Measurements from ENCODE around the gene PTPN1.

PTPN1 gene

GRCh38 chr20:50510706-50511542, 741 bp downstream of the PTPN1 start:
- DNase-seq (ENCODE audit: low read depth in 4 of 4, low spot score in 1 of 4) = no peak

- DNase-seq (ENCODE audit: low read depth in 4 of 4, low spot score in 1 of 4) = no peak
Measured at GRCh38 chr20:50512323-50512722, 2.1 kb downstream of the PTPN1 start.

DNA sequence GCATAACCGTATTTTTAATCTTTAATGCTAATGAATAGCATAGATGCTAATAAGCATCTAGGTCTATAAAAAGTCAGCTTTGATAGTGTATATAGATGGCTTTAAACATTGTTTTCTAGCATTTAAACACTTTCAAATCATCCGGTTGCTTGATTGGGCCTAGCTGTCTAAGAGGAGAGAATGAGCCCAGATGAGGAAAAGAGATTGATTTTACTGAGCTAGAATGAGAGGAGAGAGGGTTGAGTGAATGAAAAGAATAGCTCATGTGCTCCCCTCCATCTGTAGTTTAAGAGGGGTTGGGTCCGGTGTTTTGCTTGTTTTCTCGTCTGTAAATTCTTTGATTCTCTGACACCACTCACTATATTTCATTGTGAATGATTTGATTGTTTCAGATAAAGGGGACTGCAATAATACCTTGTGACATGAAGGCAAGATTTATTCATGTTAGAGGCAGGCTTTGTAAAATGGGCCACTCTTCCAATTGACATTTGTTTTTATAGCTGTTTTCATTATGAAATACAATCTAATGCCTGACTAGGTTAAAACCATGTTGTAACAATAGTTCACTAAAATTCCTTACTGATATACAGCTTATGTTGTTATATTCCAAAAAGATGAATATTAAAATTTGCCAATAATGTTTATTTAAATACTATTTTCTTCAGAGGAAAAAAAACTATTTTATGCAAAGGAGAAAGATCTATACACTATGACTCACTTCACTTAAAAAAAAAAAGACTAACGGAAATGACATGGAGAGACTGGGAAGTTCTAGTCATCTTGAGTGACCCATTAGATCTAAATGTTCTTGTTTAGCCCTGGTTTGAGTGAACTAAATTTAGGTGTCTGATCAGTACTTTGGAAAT, 3.2 kb downstream of the PTPN1 start:
- DNase-seq (ENCODE audit: low read depth in 4 of 4, low spot score in 1 of 4) = no peak

GRCh38 chr20:50514035-50514337, 3.8 kb downstream of the PTPN1 start:
- no peak for DNase-seq (ENCODE audit: low read depth in 4 of 4, low spot score in 1 of 4)

DNA sequence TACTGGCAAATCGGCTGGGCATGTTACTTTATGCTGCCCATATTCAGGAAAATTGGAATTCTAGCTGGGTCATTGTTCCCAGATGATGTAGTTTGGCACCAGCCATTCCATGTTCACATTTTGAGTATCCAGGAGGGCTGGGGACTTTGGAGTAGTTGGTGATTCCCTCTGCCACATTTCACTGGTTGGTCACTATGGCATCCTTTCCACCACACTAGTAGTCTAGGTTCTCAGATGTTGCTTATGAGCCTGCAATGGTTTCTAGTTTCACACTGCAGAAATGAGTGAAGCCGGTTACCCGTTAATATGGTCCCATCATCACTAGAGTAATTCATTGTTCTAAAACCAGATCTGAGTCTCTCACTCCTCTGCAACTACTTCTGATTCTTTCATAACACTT, 4.6 kb downstream of the PTPN1 start:
- DNase-seq (ENCODE audit: low read depth in 4 of 4, low spot score in 1 of 4) = no peak

DNA sequence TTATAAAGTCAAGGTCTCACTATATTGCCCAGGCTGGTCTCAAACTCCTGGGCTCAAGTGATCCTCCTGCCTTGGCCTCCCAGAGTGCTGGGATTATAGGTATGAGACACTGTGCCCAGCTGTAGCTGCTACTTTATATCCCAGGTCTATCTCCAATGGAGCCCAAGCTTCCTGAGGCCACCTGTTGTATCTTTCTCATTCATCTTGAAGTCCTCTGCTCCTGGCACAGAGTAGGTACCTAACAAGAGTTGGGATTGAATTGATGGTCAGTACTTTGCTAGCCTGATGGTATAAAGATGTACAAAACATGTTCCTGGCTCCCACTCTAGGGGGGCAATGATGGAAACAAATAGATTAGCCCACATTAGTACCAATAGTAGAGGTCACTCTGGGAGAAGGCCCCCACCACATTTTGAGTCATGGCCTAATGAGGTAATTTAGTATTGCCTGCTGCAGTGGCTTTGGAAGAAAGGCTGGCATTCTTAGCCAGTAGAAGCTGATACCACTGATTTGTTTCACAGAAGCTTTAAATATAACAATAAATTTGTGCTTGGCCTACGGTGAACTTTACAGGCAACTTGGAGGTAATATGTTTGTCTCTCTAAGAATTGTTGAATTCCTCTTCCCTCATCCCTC, 5.4 kb downstream of the PTPN1 start:
- DNase-seq (ENCODE audit: low read depth in 4 of 4, low spot score in 1 of 4) = no peak

GRCh38 chr20:50516180-50516934, 6.2 kb downstream of the PTPN1 start:
- no peak for DNase-seq (ENCODE audit: low read depth in 4 of 4, low spot score in 1 of 4)

DNA sequence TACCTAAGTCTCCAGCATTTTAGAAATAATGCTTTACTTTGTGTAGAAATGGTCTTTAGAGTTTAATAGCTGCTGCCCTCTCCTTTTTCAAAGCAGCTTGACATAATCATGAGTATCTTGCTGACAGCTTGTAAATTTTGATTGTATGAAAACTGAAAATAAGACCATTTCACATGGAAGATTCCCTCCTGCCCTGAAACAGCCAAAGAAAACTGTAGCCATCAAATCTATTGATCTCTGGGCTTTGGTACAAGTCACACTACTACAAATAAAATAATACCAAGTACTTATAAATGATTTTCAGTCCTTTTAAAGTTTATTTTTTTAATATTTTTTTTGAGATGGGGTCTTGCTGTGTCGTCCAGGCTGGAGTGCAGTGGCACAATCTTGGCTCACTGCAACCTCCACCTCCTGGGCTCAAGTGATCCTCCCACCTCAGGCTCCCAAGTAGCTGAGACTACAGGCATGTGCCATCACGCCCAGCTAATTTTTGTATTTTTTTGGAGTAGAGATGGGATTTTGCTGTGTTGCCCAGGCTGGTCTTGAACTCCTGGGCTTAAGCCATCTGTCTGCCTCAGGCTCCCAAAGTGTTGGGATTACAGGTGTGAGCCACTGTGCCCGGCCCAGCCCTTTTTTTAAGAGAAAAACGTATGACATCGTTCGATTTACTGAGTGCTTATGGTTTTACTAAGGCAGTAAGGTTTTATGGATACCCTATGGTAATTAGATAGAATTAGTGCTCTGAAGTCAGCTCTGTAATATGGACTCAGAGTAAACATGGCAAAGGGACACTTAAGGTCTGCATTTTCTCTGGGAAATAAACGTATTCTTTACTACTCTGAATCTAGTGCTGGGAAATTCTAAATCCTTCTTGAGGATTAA, 7.0 kb downstream of the PTPN1 start:
- no peak for DNase-seq (ENCODE audit: low read depth in 4 of 4, low spot score in 1 of 4)

- no peak for DNase-seq (ENCODE audit: low read depth in 4 of 4, low spot score in 1 of 4)
Measured at GRCh38 chr20:50517817-50518154, 7.6 kb downstream of the PTPN1 start.

- no peak for DNase-seq (ENCODE audit: low read depth in 4 of 4, low spot score in 1 of 4)
Measured at GRCh38 chr20:50518270-50518721, 8.1 kb downstream of the PTPN1 start.

DNA sequence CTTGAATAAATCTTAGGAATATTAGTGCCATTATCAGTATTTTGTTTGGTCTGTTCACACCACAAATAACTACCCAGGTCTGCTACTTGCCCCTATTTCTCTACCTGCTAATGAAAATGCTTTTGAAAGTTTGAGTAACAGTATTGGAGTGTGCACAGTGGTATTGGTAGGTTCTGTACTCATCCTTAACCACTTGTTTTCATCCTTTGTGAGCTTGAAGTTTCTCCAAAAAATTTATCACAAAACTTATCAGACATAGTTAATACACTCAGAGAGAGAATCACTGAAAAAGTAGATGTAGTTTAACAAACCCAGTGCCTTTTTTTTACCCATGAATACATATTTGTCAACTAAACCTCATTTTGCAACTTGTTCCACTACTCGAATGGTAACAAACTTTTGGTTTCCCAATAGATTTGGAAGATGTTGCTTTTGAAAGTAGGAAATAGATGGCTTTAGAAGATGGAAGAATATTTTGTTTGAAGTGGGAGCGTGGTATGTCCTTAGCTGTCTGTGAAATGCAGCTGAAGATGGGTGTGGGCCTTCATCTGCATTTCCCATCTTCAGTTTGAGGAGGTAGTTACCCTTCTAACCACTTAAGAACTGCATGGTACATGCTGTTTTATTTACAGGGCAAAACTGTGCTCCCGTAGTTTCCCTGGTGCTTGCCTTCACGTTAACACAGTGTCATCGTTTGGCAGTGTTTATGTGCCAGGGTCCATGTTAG, 9.0 kb downstream of the PTPN1 start:
- DNase-seq (ENCODE audit: low read depth in 4 of 4, low spot score in 1 of 4) = no peak

DNA sequence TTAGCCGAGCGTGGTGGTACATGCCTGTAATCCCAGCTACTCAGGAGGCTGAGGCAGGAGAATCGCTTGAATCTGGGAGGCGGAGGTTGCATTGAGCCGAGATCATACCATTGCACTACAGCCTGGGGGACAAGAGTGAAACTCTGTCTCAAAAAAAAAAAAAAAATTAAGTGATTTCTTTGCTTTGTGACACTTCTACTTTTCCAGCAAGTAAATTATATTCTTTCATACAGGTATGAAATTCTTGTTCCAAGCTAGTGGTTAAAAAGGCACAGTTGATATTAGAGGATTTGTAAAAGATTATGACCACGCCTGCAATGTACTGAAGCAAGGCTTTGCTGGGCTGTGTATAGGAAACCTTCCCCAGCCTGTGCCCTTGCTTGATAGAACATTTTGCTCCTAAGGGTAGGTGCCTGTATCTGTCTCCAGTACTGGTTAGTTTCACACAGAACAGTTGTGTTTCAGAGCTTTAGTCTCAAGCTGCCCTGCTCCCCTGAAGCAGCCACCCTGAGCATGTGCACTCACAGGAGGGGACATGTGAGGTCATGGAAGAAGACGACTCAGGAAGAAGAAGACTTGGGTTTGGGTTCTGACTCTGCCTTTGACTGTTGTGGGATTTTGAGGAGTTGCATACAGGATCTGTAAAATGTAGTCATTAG, 10.2 kb downstream of the PTPN1 start:
- peak in 1 of 4 experiments; percentile 34 for DNase-seq (ENCODE audit: low read depth in 4 of 4, low spot score in 1 of 4)

GRCh38 chr20:50521221-50522052, 11.3 kb downstream of the PTPN1 start:
- DNase-seq (ENCODE audit: low read depth in 4 of 4, low spot score in 1 of 4) = no peak

GRCh38 chr20:50522053-50522674, 12.0 kb downstream of the PTPN1 start:
- DNase-seq (ENCODE audit: low read depth in 4 of 4, low spot score in 1 of 4) = no peak

- no peak for DNase-seq (ENCODE audit: low read depth in 4 of 4, low spot score in 1 of 4)
Measured at GRCh38 chr20:50523552-50524167, 13.5 kb downstream of the PTPN1 start.

DNA sequence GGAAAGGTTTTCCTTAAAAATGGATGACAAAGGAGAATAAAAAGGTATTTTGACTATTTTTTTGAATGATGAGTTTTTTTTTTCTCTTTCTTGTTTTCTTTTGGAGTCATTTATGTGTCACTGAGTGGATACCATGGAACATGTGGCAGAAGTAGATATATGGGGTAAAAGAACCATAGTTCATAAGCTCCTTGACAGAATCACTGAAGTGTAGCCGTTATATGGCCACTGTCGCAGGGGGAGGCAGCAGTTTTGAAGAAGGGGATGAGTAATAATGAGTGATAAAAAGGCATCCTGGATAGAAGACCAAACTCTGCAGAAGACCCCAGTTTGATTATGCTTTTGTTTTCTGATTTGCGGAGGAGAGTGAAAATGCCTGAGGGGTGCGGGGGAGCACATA, 15.5 kb downstream of the PTPN1 start:
- DNase-seq (ENCODE audit: low read depth in 4 of 4, low spot score in 1 of 4) = no peak

GRCh38 chr20:50526403-50526989, 16.3 kb downstream of the PTPN1 start:
- no peak for DNase-seq (ENCODE audit: low read depth in 4 of 4, low spot score in 1 of 4)

All from stimulated activated CD4-positive, alpha-beta T cell treated with anti-CD3 and anti-CD28 coated beads, Interleukin-1b, Interleukin-23, amount 100 ng/mL, for 24 hours (primary cell).